ENCODE results near the gene LRIF1.
"Not testable (repeated sequence)": the region's sequence is repeated elsewhere in the genome, so short reads cannot be mapped to it uniquely, and the experiment has no call there.

Gene LRIF1

GRCh38 chr1:110948038-110948810, 15.5 kb downstream of the LRIF1 start:
- DNase-seq: no peak

- DNase-seq: no peak
Observed at GRCh38 chr1:110945626-110946025, 18.1 kb downstream of the LRIF1 start.

- DNase-seq: no peak
Observed at GRCh38 chr1:110944806-110945205, 18.9 kb downstream of the LRIF1 start.

GRCh38 chr1:110936567-110936966, 27.2 kb downstream of the LRIF1 start:
- DNase-seq: no peak

- DNase-seq: not testable (repeated sequence)
Observed at GRCh38 chr1:110931097-110931496, 32.6 kb downstream of the LRIF1 start.

- no peak for DNase-seq
Observed at GRCh38 chr1:110928904-110929303, 34.8 kb downstream of the LRIF1 start.

- no peak for DNase-seq
Observed at GRCh38 chr1:110928191-110928590, 35.5 kb downstream of the LRIF1 start.

- DNase-seq: no peak
Observed at GRCh38 chr1:110927484-110928075, 36.1 kb downstream of the LRIF1 start.

- DNase-seq: no peak
Observed at GRCh38 chr1:110921953-110922352, 41.8 kb downstream of the LRIF1 start.

- no peak for DNase-seq
Observed at GRCh38 chr1:110918016-110918415, 45.7 kb downstream of the LRIF1 start.

GRCh38 chr1:110916669-110917306, 46.9 kb downstream of the LRIF1 start:
- no peak for DNase-seq

- DNase-seq: no peak
Observed at GRCh38 chr1:110916274-110916668, 47.5 kb downstream of the LRIF1 start.

- no peak for DNase-seq
Observed at GRCh38 chr1:110915804-110916203, 47.9 kb downstream of the LRIF1 start.

GRCh38 chr1:110914676-110915075, 49.0 kb downstream of the LRIF1 start:
- DNase-seq: no peak

- DNase-seq: no peak
Observed at GRCh38 chr1:110912784-110913183, 50.9 kb downstream of the LRIF1 start.

- DNase-seq: no peak
Observed at GRCh38 chr1:110903853-110904500, 59.7 kb downstream of the LRIF1 start.

GRCh38 chr1:110902820-110903463, 60.8 kb downstream of the LRIF1 start:
- DNase-seq: no peak

GRCh38 chr1:110899458-110899843, 64.3 kb downstream of the LRIF1 start:
- DNase-seq: no peak

GRCh38 chr1:110898734-110899457, 64.8 kb downstream of the LRIF1 start:
- no peak for DNase-seq

- no peak for DNase-seq
Observed at GRCh38 chr1:110897681-110898080, 66.0 kb downstream of the LRIF1 start.
